Activated CD4-positive, alpha-beta memory T cell treated with anti-CD3 and anti-CD28 coated beads, Interleukin-2, amount 10 ng/mL, durations not matched to agents 7 days and 5 days (primary cell): ENCODE data around the gene CNTN4. TPM values are rescaled to one million over a fixed set of nuclear protein-coding genes. Genes with fewer than 3 reads are reported as not detected.
"Not testable (repeated sequence)": the region's sequence is repeated elsewhere in the genome, so short reads cannot be mapped to it uniquely, and the experiment has no call there.

Experiments
- CTCF ChIA-PET: fragments of 350-600 bp; sonication (Branson Sonifier 250); formaldehyde crosslinking; loops from one replicate; lab custom pipeline; 2021; ENCODE audit warnings: antibody characterized with exemption, inconsistent platforms; lab: Charles Lee
- POLR2A ChIA-PET: fragments of 350-600 bp; sonication (Branson Sonifier 250); formaldehyde crosslinking; loops from one replicate; lab custom pipeline; 2021; ENCODE audit warnings: antibody characterized with exemption; lab: Charles Lee
- DNase-seq: peaks from one replicate; pipeline ENCODE4 v3.0.0-alpha.2; 2020
- H3K27ac Mint-ChIP-seq: one replicate; pipeline ENCODE4 v1.8.0; 2021; ENCODE audit warnings: mild to moderate bottlenecking, mixed read lengths
- H3K27me3 Mint-ChIP-seq: one replicate; pipeline ENCODE4 v1.8.0; 2021; ENCODE audit warnings: mixed read lengths
- H3K36me3 Mint-ChIP-seq: one replicate; pipeline ENCODE4 v1.8.0; 2021; ENCODE audit warnings: low read depth, mixed read lengths
- H3K4me1 Mint-ChIP-seq: one replicate; pipeline ENCODE4 v1.8.0; 2021; ENCODE audit warnings: mixed read lengths
- H3K4me3 Mint-ChIP-seq: one replicate; pipeline ENCODE4 v1.8.0; 2021; ENCODE audit warnings: mild to moderate bottlenecking, mixed read lengths
- H3K9me3 Mint-ChIP-seq: one replicate; pipeline ENCODE4 v1.8.0; 2021; ENCODE audit warnings: mixed read lengths
- total RNA-seq, 2 experiments: library from RNA; stranded (reverse); gene quantifications; one replicate each; pipeline ENCODE4 v1.2.3, GENCODE V29; 2021

CNTN4 gene
- total RNA-seq, 2 experiments from 2014 or later = not detected

DNA sequence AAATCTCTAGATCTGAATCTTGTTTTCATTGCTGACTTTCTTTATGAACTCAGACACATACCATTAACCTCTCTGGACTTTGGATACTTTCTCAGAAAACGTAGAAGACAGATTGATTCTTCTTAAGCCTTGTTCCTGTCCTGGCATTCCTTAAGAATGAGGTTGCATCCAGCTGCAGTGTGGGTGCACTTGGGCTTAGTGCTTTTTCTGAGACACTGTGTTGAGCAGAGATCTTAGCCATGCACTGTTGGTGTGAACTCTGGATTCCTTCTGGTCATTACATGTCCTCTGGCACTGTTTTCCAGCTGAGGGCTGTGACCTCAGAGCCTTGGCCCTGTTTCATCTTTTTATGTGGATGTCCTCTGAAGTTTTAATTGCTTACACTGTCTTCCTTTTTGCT, 428.3 kb downstream of the CNTN4 start:
- H3K27me3 Mint-ChIP-seq = no peaks in the 10 kb centered on the region
- no peaks in the 10 kb centered on the region for H3K4me1 Mint-ChIP-seq
- H3K9me3 Mint-ChIP-seq = no peaks in the 10 kb centered on the region
- CTCF ChIA-PET = no interaction called here
- POLR2A ChIA-PET = no interaction called here
- no peak overlapping the region for H3K4me3 Mint-ChIP-seq
- H3K36me3 Mint-ChIP-seq = no peaks in the 10 kb centered on the region
- no peak for DNase-seq
- no peak overlapping the region for H3K27ac Mint-ChIP-seq

DNA sequence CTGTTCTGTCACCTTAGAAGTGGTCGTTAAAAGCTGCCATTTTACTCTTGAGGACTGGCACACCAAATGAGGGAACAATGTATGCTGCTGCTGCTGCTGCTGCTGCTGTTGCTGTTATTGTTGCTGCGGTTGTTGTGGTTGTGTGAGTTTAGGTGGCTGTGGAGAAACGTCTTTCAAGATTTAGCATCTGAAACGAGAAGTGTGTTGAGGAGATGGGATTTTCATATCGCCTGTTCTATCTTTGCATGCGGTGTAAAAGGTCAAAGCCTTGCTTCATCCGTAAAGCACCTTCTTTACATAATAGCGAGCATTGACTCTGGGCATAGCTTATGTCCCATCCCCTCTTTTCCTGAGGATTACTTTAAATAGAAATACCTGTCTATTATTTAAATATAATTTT, 428.7 kb downstream of the CNTN4 start:
- POLR2A ChIA-PET, H3K36me3 Mint-ChIP-seq, H3K9me3 Mint-ChIP-seq, H3K27ac Mint-ChIP-seq, CTCF ChIA-PET, DNase-seq, H3K4me3 Mint-ChIP-seq, H3K4me1 Mint-ChIP-seq, H3K27me3 Mint-ChIP-seq: not testable (repeated sequence)

DNA sequence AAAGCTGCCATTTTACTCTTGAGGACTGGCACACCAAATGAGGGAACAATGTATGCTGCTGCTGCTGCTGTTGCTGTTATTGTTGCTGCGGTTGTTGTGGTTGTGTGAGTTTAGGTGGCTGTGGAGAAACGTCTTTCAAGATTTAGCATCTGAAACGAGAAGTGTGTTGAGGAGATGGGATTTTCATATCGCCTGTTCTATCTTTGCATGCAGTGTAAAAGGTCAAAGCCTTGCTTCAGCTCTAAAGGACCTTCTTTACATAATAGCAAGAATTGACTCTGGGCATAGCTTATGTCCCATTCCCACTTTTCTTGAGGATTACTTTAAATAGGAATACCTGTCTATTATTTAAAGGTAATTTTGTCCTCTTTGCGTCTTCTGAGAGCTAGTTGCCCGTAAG, 436.1 kb downstream of the CNTN4 start:
- CTCF ChIA-PET, DNase-seq, H3K27me3 Mint-ChIP-seq, H3K4me1 Mint-ChIP-seq, POLR2A ChIA-PET, H3K9me3 Mint-ChIP-seq, H3K36me3 Mint-ChIP-seq, H3K27ac Mint-ChIP-seq, H3K4me3 Mint-ChIP-seq: not testable (repeated sequence)

DNA sequence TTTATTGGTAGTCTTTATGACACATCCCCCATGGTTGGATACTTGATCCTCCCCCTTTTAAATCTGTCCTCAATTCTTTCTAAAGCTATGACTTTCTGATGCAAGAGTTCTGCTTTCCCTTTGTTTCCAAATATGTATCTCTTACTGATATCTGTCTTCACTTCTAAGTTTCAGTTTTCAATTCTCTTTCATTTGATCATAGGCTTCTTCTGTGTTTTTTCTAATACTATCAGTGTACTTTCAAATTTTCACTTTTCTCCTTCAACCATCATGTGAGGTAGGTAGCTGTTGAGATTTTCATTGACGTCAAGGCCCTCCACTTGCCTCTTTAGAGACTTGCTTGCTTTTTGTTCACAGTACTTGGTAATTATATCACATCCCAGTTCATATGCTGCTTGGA, 436.5 kb downstream of the CNTN4 start:
- no peaks in the 10 kb centered on the region for H3K36me3 Mint-ChIP-seq
- no peaks in the 10 kb centered on the region for H3K9me3 Mint-ChIP-seq
- no peak overlapping the region for H3K27ac Mint-ChIP-seq
- H3K27me3 Mint-ChIP-seq = no peaks in the 10 kb centered on the region
- no peaks in the 10 kb centered on the region for H3K4me1 Mint-ChIP-seq
- no peak for DNase-seq
- ChIA-PET POLR2A (no interaction called here), CTCF (no interaction called here)
- no peak overlapping the region for H3K4me3 Mint-ChIP-seq

DNA sequence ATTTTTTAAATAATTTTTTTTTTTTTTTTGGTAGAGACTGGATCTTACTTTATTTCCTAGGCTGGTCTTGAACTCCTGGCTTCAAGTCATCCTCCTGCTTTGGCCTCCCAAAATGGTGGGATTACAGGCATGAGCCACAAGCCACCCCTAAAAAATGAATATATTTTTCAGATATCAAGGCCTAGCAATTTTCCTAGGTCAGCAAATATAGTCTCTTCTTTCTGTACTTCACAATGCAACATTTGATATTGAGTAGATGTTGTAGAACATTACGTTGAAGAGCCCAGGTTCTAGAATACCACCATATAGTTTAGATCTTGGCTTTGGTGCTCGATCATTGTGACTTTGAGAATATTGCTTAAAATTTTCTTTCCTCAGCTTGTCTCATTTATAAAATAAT, 437.9 kb downstream of the CNTN4 start:
- Mint-ChIP-seq H3K36me3 (no peaks in the 10 kb centered on the region), H3K27me3 (no peaks in the 10 kb centered on the region), H3K4me3 (no peak overlapping the region), H3K4me1 (no peaks in the 10 kb centered on the region), H3K9me3 (no peaks in the 10 kb centered on the region), H3K27ac (no peak overlapping the region)
- DNase-seq = no peak
- ChIA-PET POLR2A (no interaction called here), CTCF (no interaction called here)

DNA sequence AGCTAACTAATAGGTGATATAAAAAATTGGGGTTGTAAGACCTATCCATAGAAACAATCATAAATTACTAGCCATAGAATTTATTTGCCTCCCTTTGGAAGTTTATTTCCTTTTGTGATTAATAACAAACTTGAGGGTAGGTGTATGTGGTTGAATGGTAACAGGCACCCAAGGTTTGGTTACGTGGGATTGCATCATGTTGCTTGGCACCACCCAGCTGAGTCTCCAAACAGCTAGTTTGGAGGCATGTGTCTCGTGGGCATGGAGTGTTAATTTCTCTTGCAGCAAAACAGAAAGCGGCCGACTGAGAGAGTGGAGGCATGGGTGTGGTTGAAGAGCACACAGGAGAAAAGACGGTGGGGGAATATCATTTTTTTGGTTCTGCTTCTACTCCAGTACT, 441.4 kb downstream of the CNTN4 start:
- CTCF ChIA-PET = no interaction called here
- Mint-ChIP-seq H3K4me3 (no peak overlapping the region), H3K27me3 (no peaks in the 10 kb centered on the region), H3K9me3 (no peaks in the 10 kb centered on the region), H3K4me1 (no peaks in the 10 kb centered on the region), H3K27ac (no peak overlapping the region), H3K36me3 (no peaks in the 10 kb centered on the region)
- DNase-seq = no peak
- POLR2A ChIA-PET = no interaction called here

DNA sequence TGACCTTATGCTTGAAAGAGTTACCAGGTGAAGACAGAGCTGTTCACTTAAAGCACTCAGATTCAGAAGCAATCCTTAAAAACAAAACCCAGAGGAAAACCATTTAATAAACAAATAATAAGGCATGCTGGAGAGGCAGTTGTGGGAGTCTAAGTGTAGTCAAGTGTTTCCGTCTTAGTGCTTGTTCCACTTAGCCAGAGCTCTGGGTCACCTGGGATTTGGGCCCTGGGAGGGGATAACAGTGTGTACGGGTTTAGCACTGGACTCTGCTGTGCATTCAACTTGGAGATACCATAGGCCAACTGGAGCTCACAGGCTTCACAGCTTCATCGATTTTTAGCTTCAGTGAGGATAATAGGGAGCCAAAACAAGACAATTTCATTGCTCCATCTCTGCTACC, 444.6 kb downstream of the CNTN4 start:
- CTCF ChIA-PET = no interaction called here
- Mint-ChIP-seq H3K27ac (no peak overlapping the region), H3K27me3 (no peaks in the 10 kb centered on the region), H3K4me3 (no peak overlapping the region), H3K9me3 (no peaks in the 10 kb centered on the region), H3K36me3 (no peaks in the 10 kb centered on the region), H3K4me1 (no peaks in the 10 kb centered on the region)
- POLR2A ChIA-PET = no interaction called here
- no peak for DNase-seq

DNA sequence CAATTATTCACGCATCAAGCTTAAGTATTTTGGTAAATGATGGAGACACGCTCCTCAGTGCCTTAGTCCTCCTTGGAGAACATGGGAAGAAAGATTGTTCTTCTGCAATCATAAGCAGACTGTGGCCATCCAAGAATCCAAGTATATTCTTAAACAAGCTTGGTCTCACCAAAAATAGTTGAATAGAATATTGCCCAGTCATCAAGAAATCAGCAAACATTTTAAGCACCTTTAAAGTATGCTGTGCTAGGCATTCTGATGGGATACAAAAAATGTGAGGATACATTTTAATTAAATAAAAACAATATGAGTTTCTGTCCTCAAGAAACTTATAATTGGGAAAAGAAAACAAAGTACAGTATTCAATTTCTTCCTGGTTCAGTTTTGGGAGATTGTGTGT, 445.5 kb downstream of the CNTN4 start:
- Mint-ChIP-seq H3K27me3 (no peaks in the 10 kb centered on the region), H3K4me3 (no peak overlapping the region), H3K36me3 (no peaks in the 10 kb centered on the region), H3K9me3 (peaks cover 3% of the 10 kb centered on the region), H3K4me1 (no peaks in the 10 kb centered on the region), H3K27ac (no peak overlapping the region)
- POLR2A ChIA-PET = no interaction called here
- no peak for DNase-seq
- CTCF ChIA-PET = no interaction called here

DNA sequence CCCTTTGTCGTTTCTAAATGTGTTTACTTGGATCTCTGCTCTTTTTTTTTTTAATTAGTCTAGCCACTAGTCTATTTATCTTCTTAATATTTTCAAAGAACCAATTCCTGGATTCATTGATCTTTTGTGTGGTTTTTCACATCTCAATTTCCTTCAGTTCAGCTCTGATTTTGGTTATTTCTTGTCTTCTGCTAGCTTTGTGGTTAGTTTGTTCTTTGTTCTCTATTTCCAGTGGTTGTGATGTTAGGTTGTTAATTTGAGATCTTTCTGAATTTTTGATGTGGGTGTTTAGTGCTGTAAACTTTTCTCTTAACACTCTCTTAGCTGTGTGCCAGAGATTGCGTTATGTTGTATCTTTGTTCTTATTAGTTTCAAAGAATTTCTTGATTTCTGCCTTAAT, 446.1 kb downstream of the CNTN4 start:
- CTCF ChIA-PET = no interaction called here
- Mint-ChIP-seq H3K36me3 (no peaks in the 10 kb centered on the region), H3K27me3 (no peaks in the 10 kb centered on the region), H3K9me3 (peaks cover 3% of the 10 kb centered on the region), H3K27ac (no peak overlapping the region), H3K4me3 (no peak overlapping the region), H3K4me1 (no peaks in the 10 kb centered on the region)
- no peak for DNase-seq
- POLR2A ChIA-PET = no interaction called here

DNA sequence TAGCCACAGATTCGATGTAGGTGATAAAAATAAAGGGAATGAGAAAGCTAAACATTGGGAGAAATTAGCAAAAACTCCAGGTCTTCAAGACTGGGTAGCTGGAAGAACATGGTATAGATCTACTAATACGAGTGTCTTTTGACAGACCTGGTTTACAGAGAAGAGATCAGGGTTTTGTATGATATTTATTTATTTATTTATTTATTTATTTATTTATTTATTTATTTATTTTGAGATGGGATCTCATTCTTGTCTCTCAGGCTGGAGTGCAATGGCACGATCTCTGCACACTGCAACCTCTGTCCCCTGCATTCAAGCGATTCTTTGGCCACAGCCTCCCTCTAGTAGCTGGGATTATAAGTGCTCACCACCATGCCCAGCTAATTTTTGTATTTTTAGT, 448.4 kb downstream of the CNTN4 start:
- H3K27ac Mint-ChIP-seq = no peak overlapping the region
- H3K4me3 Mint-ChIP-seq = no peak overlapping the region
- H3K4me1 Mint-ChIP-seq = no peaks in the 10 kb centered on the region
- CTCF ChIA-PET = no interaction called here
- peaks cover 7% of the 10 kb centered on the region for H3K9me3 Mint-ChIP-seq
- no peak for DNase-seq
- H3K27me3 Mint-ChIP-seq = no peaks in the 10 kb centered on the region
- POLR2A ChIA-PET = no interaction called here
- H3K36me3 Mint-ChIP-seq = no peaks in the 10 kb centered on the region

DNA sequence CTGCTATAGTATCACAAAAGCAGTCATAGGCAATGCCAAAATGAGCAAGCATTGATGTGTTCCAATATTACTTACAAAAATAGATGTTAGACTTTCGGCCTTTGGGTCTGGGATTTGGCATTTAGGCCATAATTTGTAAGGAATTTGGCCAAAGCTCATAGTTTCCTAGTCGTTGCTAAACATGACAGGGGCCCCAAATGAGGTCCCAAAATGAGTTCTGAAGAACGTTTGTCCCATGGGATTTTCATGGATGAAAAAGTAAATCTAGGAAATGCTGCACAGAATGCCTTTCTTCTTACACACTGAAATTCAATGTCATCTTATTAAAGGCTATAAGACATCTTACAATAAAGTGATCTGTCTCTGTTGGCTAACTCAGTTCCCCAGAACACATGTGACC, 456.0 kb downstream of the CNTN4 start:
- Mint-ChIP-seq H3K4me1 (no peaks in the 10 kb centered on the region), H3K36me3 (no peaks in the 10 kb centered on the region), H3K27me3 (no peaks in the 10 kb centered on the region), H3K4me3 (no peak overlapping the region), H3K9me3 (peaks cover 5% of the 10 kb centered on the region), H3K27ac (no peak overlapping the region)
- no peak for DNase-seq
- ChIA-PET POLR2A (no interaction called here), CTCF (no interaction called here)

DNA sequence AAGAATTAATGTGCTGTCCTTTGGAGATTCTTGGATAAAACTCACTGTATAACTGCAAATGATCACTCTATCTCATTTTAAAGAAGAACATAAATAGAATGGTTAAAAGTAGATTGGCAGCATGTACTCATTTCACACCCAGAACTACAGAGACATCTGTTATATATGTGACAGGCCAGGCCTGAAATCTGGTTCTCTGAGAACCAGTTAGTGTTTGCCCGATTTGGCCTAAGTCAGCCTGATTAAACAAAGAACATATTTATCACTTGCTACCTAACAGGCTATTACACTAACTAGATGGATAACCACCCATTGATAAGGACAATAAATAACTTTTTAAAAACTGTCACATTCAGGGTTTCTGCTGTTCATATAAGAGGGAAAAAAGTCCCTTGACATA, 460.1 kb downstream of the CNTN4 start:
- no peak for DNase-seq
- no peaks in the 10 kb centered on the region for H3K36me3 Mint-ChIP-seq
- CTCF ChIA-PET = no interaction called here
- no peaks in the 10 kb centered on the region for H3K9me3 Mint-ChIP-seq
- POLR2A ChIA-PET = no interaction called here
- H3K27ac Mint-ChIP-seq = no peak overlapping the region
- H3K27me3 Mint-ChIP-seq = no peaks in the 10 kb centered on the region
- H3K4me1 Mint-ChIP-seq = no peaks in the 10 kb centered on the region
- no peak overlapping the region for H3K4me3 Mint-ChIP-seq

DNA sequence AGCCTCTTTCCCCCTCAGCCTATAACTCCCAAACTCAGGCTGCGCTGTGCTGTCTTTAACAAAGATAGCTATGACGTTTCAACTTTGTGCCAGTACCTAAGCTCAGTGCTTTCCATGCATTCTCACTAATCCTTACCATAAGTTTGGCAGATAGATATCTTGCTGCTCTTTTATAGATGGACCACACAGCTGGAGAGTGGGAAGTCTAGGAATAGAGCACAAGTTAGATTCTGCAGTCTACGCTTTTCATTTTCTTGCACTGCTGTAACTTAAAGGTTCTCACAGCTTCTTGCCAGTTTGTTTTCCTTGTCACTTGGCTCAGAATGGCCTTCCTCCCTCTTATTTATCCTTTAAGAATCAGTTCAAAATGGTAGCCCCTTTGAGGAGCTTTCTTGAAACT, 468.8 kb downstream of the CNTN4 start:
- Mint-ChIP-seq H3K36me3 (no peaks in the 10 kb centered on the region), H3K9me3 (peaks cover 3% of the 10 kb centered on the region), H3K27ac (no peak overlapping the region), H3K4me3 (no peak overlapping the region), H3K4me1 (no peaks in the 10 kb centered on the region), H3K27me3 (no peaks in the 10 kb centered on the region)
- POLR2A ChIA-PET = no interaction called here
- no peak for DNase-seq
- CTCF ChIA-PET = no interaction called here

DNA sequence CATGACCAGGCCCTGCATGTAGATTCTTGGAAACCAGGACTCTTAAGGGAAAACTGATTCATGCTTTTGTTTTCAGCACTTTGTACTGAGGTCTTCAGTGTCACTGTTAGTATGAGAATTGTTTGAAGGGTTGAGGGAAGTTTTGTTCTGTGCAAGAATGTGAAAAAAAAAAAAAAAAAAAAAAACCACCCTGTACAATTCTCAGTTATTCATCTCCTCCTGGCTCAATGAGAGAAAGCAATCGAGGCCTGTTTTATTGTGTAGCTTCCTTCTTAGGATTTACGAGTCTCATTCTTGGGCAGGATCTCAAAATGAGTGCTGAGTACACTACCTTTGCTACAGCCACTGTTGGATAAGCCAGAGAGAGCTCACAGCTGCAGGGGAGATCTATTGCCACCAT, 469.5 kb downstream of the CNTN4 start:
- Mint-ChIP-seq H3K4me3 (no peak overlapping the region), H3K4me1 (no peaks in the 10 kb centered on the region), H3K27ac (no peak overlapping the region), H3K36me3 (no peaks in the 10 kb centered on the region), H3K9me3 (peaks cover 3% of the 10 kb centered on the region), H3K27me3 (no peaks in the 10 kb centered on the region)
- no peak for DNase-seq
- ChIA-PET POLR2A (no interaction called here), CTCF (no interaction called here)

DNA sequence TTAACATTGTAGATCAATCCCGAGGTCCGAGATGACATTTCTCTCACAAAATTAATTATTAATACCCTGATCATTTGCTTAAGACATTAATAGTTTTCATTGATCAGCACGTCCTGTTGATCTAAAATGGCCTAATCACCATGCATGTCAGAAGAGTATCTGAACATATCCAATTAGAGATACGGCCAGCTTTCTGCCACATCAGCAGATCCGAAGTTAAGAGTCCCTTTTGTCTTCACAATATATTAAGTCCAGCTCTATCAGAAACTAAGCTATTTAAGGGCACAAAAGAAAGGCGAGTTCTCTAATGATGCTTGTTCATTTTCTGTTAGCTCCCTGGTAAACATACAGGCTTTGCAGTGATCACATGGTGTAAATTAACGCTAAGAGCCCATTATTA, 470.3 kb downstream of the CNTN4 start:
- Mint-ChIP-seq H3K27me3 (no peaks in the 10 kb centered on the region), H3K27ac (no peak overlapping the region), H3K4me3 (no peak overlapping the region), H3K4me1 (no peaks in the 10 kb centered on the region), H3K36me3 (no peaks in the 10 kb centered on the region), H3K9me3 (peaks cover 3% of the 10 kb centered on the region)
- DNase-seq = no peak
- ChIA-PET POLR2A (no interaction called here), CTCF (no interaction called here)
